ENCODE measurements around the gene PRDM5. TPM values are rescaled to one million over a fixed set of nuclear protein-coding genes. Genes with fewer than 3 reads are reported as not detected.

PRDM5 gene
- total RNA-seq, 2 experiments from 2014 or later: 0.14 to 0.22 TPM

DNA sequence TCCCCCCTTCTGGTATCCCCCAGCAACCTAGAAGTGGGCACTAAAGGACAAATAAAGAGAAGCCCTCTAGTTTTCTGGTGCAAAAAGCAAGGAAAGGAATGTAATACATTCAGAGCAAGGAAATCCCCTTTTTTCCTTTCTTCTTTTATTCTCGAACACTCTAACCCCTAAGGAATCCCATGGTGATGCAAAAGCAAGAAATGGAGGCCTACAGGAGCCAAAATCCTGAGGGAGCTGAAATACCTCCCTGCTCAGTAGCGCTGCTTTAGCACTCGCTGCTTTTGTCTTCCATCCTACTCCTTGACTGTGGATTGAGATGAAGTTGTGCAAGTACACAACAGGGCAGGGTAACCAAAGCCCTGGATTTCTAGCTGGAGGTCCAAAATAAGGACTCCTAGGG is 251.0 kb downstream of the PRDM5 start:
- no peaks in the 10 kb centered on the region for H3K4me1 ChIP-seq (ENCODE audit: insufficient read depth, low read length)
- H3K27ac ChIP-seq (ENCODE audit: low read depth in 1 of 2, low read length in 2 of 2): no peak overlapping the region
- no peaks in the 10 kb centered on the region for H3K36me3 ChIP-seq (ENCODE audit: insufficient read depth, low read length)
- H3K27me3 ChIP-seq (ENCODE audit: control insufficient read depth in 1 of 2, insufficient read depth in 2 of 2, low read length in 2 of 2): no peaks in the 10 kb centered on the region
- intact Hi-C loops (cut with DNase I, micrococcal nuclease): no loop called here
- DNase-seq (no peak), ATAC-seq (ENCODE audit: poor library complexity) (no peak)
- no peak overlapping the region for H3K27ac Mint-ChIP-seq
- H3K4me3 Mint-ChIP-seq: no peak overlapping the region
- CTCF ChIA-PET: no interaction called here
- TF ChIP-seq, protein P1, sequence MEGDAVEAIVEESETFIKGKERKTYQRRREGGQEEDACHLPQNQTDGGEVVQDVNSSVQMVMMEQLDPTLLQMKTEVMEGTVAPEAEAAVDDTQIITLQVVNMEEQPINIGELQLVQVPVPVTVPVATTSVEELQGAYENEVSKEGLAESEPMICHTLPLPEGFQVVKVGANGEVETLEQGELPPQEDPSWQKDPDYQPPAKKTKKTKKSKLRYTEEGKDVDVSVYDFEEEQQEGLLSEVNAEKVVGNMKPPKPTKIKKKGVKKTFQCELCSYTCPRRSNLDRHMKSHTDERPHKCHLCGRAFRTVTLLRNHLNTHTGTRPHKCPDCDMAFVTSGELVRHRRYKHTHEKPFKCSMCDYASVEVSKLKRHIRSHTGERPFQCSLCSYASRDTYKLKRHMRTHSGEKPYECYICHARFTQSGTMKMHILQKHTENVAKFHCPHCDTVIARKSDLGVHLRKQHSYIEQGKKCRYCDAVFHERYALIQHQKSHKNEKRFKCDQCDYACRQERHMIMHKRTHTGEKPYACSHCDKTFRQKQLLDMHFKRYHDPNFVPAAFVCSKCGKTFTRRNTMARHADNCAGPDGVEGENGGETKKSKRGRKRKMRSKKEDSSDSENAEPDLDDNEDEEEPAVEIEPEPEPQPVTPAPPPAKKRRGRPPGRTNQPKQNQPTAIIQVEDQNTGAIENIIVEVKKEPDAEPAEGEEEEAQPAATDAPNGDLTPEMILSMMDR (IDR thresholded peaks at IDR 0.05): no peak
- no peak overlapping the region for H3K4me3 ChIP-seq (ENCODE audit: low read length)
- peaks cover 0 to 9% of the 10 kb centered on the region in 2 experiments for H3K9me3 ChIP-seq (ENCODE audit: control insufficient read depth in 1 of 2, insufficient read depth in 1 of 2, low read length in 2 of 2)
- peaks cover 48% of the 10 kb centered on the region for H3K27me3 Mint-ChIP-seq
- H3K36me3 Mint-ChIP-seq (ENCODE audit: low read depth): no peaks in the 10 kb centered on the region
- H3K9me3 Mint-ChIP-seq: peaks cover 7% of the 10 kb centered on the region
- H3K4me1 Mint-ChIP-seq (ENCODE audit: low read depth): no peaks in the 10 kb centered on the region
- POLR2A ChIA-PET: no interaction called here

DNA sequence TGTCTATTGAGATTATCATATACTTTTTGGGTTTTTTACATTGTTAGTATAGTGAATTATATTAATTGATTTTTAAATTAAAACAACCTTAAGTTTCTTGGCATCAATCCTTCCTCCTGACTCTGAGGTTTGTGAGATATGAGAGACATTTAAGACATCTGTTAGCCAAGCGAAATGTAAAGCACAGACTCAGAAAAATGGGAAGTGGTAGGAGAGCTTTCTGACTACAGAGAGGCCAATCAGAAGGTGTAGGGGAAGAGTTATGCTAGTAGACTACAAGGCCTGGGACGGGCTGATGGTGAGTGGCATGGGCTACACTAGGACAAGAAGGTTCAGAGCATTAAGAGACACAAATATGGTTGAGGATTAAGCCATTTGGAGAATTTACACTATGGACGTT is 255.4 kb downstream of the PRDM5 start:
- CTCF ChIA-PET: no interaction called here
- intact Hi-C loops (cut with DNase I, micrococcal nuclease): no loop called here
- H3K4me1 Mint-ChIP-seq (ENCODE audit: low read depth): no peaks in the 10 kb centered on the region

DNA sequence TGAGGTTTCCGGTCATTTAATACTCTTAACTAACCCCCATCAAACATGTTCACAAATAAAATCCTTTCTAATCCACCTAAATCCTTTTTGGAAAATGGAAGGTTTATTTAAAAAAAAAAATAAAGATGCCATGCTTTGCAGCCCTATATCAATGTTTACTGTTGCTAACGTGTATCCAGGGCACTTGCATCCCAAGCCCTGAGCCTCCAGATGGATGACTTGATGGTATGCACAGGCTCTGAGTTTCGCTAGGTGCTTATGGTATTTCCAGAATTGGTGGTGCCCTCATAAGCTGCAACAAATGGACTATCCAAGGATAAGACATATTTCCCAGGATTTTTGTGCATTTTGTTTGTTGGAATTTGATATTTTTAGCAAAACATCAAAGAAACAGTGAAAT is 257.7 kb downstream of the PRDM5 start:
- CTCF ChIA-PET: no interaction called here
- H3K9me3 Mint-ChIP-seq: no peaks in the 10 kb centered on the region

More for the DNA sequence above, 255.4 kb downstream of the PRDM5 start:
- Histone ChIP-seq H3K4me1 (ENCODE audit: insufficient read depth, low read length) (no peaks in the 10 kb centered on the region), H3K9me3 (ENCODE audit: control insufficient read depth in 1 of 2, insufficient read depth in 1 of 2, low read length in 2 of 2) (no peaks in the 10 kb centered on the region), H3K27me3 (ENCODE audit: control insufficient read depth in 1 of 2, insufficient read depth in 2 of 2, low read length in 2 of 2) (no peaks in the 10 kb centered on the region), H3K27ac (ENCODE audit: low read depth in 1 of 2, low read length in 2 of 2) (no peak overlapping the region), H3K4me3 (ENCODE audit: low read length) (no peak overlapping the region), H3K36me3 (ENCODE audit: insufficient read depth, low read length) (no peaks in the 10 kb centered on the region)
- TF ChIP-seq, protein P1 (IDR thresholded peaks at IDR 0.05): no peak
- ATAC-seq (ENCODE audit: poor library complexity) (no peak), DNase-seq (no peak)
- POLR2A ChIA-PET: no interaction called here
- Mint-ChIP-seq H3K27ac (no peak overlapping the region), H3K36me3 (ENCODE audit: low read depth) (no peaks in the 10 kb centered on the region), H3K9me3 (peaks cover 6% of the 10 kb centered on the region), H3K4me3 (no peak overlapping the region), H3K27me3 (peaks cover 24% of the 10 kb centered on the region)

More for the DNA sequence above, 257.7 kb downstream of the PRDM5 start:
- no peak overlapping the region for H3K27ac ChIP-seq (ENCODE audit: low read depth in 1 of 2, low read length in 2 of 2)
- H3K9me3 ChIP-seq (ENCODE audit: control insufficient read depth in 1 of 2, insufficient read depth in 1 of 2, low read length in 2 of 2): no peaks in the 10 kb centered on the region
- ATAC-seq (ENCODE audit: poor library complexity) (no peak), DNase-seq (no peak)
- POLR2A ChIA-PET: no interaction called here
- no peaks in the 10 kb centered on the region for H3K36me3 ChIP-seq (ENCODE audit: insufficient read depth, low read length)
- intact Hi-C loops (cut with DNase I, micrococcal nuclease): no loop called here
- Mint-ChIP-seq H3K27ac (no peak overlapping the region), H3K4me1 (ENCODE audit: low read depth) (no peaks in the 10 kb centered on the region), H3K27me3 (peaks cover 17% of the 10 kb centered on the region), H3K4me3 (no peak overlapping the region), H3K36me3 (ENCODE audit: low read depth) (no peaks in the 10 kb centered on the region)
- H3K4me1 ChIP-seq (ENCODE audit: insufficient read depth, low read length): no peaks in the 10 kb centered on the region
- H3K27me3 ChIP-seq (ENCODE audit: control insufficient read depth in 1 of 2, insufficient read depth in 2 of 2, low read length in 2 of 2): no peaks in the 10 kb centered on the region
- TF ChIP-seq, protein P1 (IDR thresholded peaks at IDR 0.05): no peak
- H3K4me3 ChIP-seq (ENCODE audit: low read length): no peak overlapping the region

Data from CD4-positive, alpha-beta T cell (primary cell).